H9 (cell line): Measurements from ENCODE around the gene MFSD6. TPM values are rescaled to one million over a fixed set of nuclear protein-coding genes. Genes with fewer than 3 reads are reported as not detected.

ENCODE experiments used
- DNase-seq: peaks from one replicate; pipeline ENCODE4 v3.0.0-alpha.2; 2017
- H2AFZ ChIP-seq: one replicate; pipeline ENCODE4 v1.6.1; 2013; ENCODE audit warnings: mild to moderate bottlenecking, low read length, control low read depth, moderate library complexity
- H2AK5ac ChIP-seq: 2 replicates; pipeline ENCODE4 v1.6.1; 2013; ENCODE audit warnings: low read length, control low read depth, mixed read lengths; ENCODE audit not compliant: insufficient read length
- H2BK120ac ChIP-seq: one replicate; pipeline ENCODE4 v1.6.1; 2013; ENCODE audit warnings: low read depth, mild to moderate bottlenecking, low read length, control low read depth, inconsistent platforms; ENCODE audit not compliant: poor library complexity, severe bottlenecking
- H2BK12ac ChIP-seq: 2 replicates; pipeline ENCODE4 v1.6.1; 2013; ENCODE audit warnings: low read length, control low read depth, mixed read lengths, low read depth; ENCODE audit not compliant: insufficient read length
- H2BK15ac ChIP-seq: 2 replicates; pipeline ENCODE4 v1.6.1; 2013; ENCODE audit warnings: low read depth, low read length, control low read depth
- H2BK20ac ChIP-seq: one replicate; pipeline ENCODE4 v1.6.1; 2013; ENCODE audit warnings: low read depth, mild to moderate bottlenecking, low read length, control low read depth, inconsistent platforms; ENCODE audit not compliant: poor library complexity, severe bottlenecking
- H2BK5ac ChIP-seq: 2 replicates; pipeline ENCODE4 v1.6.1; 2013; ENCODE audit warnings: low read length, control low read depth, mixed read lengths; ENCODE audit not compliant: insufficient read length
- H3K14ac ChIP-seq: 2 replicates; pipeline ENCODE4 v1.6.1; 2013; ENCODE audit warnings: low read length, control low read depth; ENCODE audit not compliant: insufficient read depth
- H3K18ac ChIP-seq: 2 replicates; pipeline ENCODE4 v1.6.1; 2013; ENCODE audit warnings: low read depth, mild to moderate bottlenecking, mixed read lengths, low read length, control low read depth; ENCODE audit not compliant: insufficient read length
- H3K23ac ChIP-seq: 2 replicates; pipeline ENCODE4 v1.6.1; 2013; ENCODE audit warnings: low read length, control low read depth, mixed read lengths, low read depth; ENCODE audit not compliant: insufficient read length
- H3K23me2 ChIP-seq: 2 replicates; pipeline ENCODE4 v1.6.1; 2013; ENCODE audit warnings: low read depth, mild to moderate bottlenecking, mixed read lengths, low read length, control low read depth; ENCODE audit not compliant: insufficient read length, poor library complexity, severe bottlenecking
- H3K27ac ChIP-seq: 2 replicates; pipeline ENCODE4 v1.5.1; 2013; ENCODE audit warnings: low read length, control low read depth, mixed read lengths, low read depth; ENCODE audit not compliant: insufficient read length
- H3K27me3 ChIP-seq: 2 replicates; pipeline ENCODE4 v1.6.1; 2013; ENCODE audit warnings: low read length, control low read depth, inconsistent platforms; ENCODE audit not compliant: insufficient read depth
- H3K4ac ChIP-seq: 2 replicates; pipeline ENCODE4 v1.6.1; 2013; ENCODE audit warnings: low read depth, mild to moderate bottlenecking, control low read depth, inconsistent platforms, low read length, moderate library complexity
- H3K4me1 ChIP-seq: 2 replicates; pipeline ENCODE4 v1.6.1; 2013; ENCODE audit warnings: low read length, control low read depth, inconsistent platforms; ENCODE audit not compliant: insufficient read depth
- H3K4me2 ChIP-seq: 2 replicates; pipeline ENCODE4 v1.6.1; 2013; ENCODE audit warnings: low read length, control low read depth, mixed read lengths; ENCODE audit not compliant: insufficient read length, insufficient read depth
- H3K56ac ChIP-seq: 2 replicates; pipeline ENCODE4 v1.6.1; 2013; ENCODE audit warnings: low read depth, mild to moderate bottlenecking, mixed read lengths, low read length, control low read depth; ENCODE audit not compliant: insufficient read length
- H3K79me1 ChIP-seq: 2 replicates; pipeline ENCODE4 v1.6.1; 2013; ENCODE audit warnings: low read depth, mild to moderate bottlenecking, moderate library complexity, low read length, control low read depth, inconsistent platforms; ENCODE audit not compliant: insufficient read depth, poor library complexity, severe bottlenecking
- H3K79me2 ChIP-seq: 2 replicates; pipeline ENCODE4 v1.6.1; 2013; ENCODE audit warnings: low read length, control low read depth, inconsistent platforms; ENCODE audit not compliant: insufficient read depth
- H3K9ac ChIP-seq: 2 replicates; pipeline ENCODE4 v1.6.1; 2013; ENCODE audit warnings: low read length, control low read depth, mixed read lengths; ENCODE audit not compliant: insufficient read length; ENCODE audit errors: extremely low read depth
- H3K9me3 ChIP-seq: one replicate; pipeline ENCODE4 v1.6.1; 2013; ENCODE audit warnings: low read depth, low read length, inconsistent platforms; ENCODE audit not compliant: control insufficient read depth
- H3T11ph ChIP-seq: one replicate; pipeline ENCODE4 v1.6.1; 2013; ENCODE audit warnings: mild to moderate bottlenecking, low read length, control low read depth, inconsistent platforms
- H4K20me1 ChIP-seq: one replicate; pipeline ENCODE4 v1.6.1; 2013; ENCODE audit not compliant: control insufficient read depth, insufficient read length, insufficient read depth
- H4K5ac ChIP-seq: 2 replicates; pipeline ENCODE4 v1.6.1; 2013; ENCODE audit warnings: low read depth, mild to moderate bottlenecking, mixed read lengths, low read length, control low read depth; ENCODE audit not compliant: insufficient read length
- H4K8ac ChIP-seq: replicated peaks from 2 replicates; pipeline ENCODE4 v1.6.1; 2013; ENCODE audit warnings: low read length, control low read depth, mixed read lengths, low read depth; ENCODE audit not compliant: insufficient read length
- H4K91ac ChIP-seq: 2 replicates; pipeline ENCODE4 v1.6.1; 2013; ENCODE audit warnings: low read depth, mild to moderate bottlenecking, moderate library complexity, mixed read lengths, low read length, control low read depth; ENCODE audit not compliant: insufficient read length
- H3K27ac Mint-ChIP-seq, 3 experiments: 2 replicates in 2 of 3; 3 replicates in 1 of 3; pipeline ENCODE4 v1.8.0; 2020 to 2021; ENCODE audit warnings: mixed read lengths in 3 of 3, mild to moderate bottlenecking in 1 of 3, moderate library complexity in 1 of 3
- H3K27me3 Mint-ChIP-seq: 2 replicates; pipeline ENCODE4 v1.8.0; 2021; ENCODE audit warnings: low read depth, mild to moderate bottlenecking, moderate library complexity, mixed read lengths
- H3K36me3 Mint-ChIP-seq, 3 experiments: 2 replicates in 2 of 3; 3 replicates in 1 of 3; pipeline ENCODE4 v1.8.0; 2020 to 2021; ENCODE audit warnings: low read depth in 3 of 3, mixed read lengths in 3 of 3; ENCODE audit not compliant: insufficient read depth in 1 of 3
- H3K4me1 Mint-ChIP-seq, 2 experiments: 2 replicates each; pipeline ENCODE4 v1.8.0; 2020; ENCODE audit warnings: mixed read lengths in 2 of 2
- H3K4me3 Mint-ChIP-seq, 2 experiments: 2 replicates in 1 of 2; 3 replicates in 1 of 2; pipeline ENCODE4 v1.8.0; 2020 to 2021; ENCODE audit warnings: mild to moderate bottlenecking in 2 of 2, mixed read lengths in 2 of 2, moderate library complexity in 1 of 2
- H3K9me3 Mint-ChIP-seq, 2 experiments: 2 replicates in 1 of 2; 3 replicates in 1 of 2; pipeline ENCODE4 v1.8.0; 2020; ENCODE audit warnings: mild to moderate bottlenecking in 2 of 2, mixed read lengths in 2 of 2, moderate library complexity in 1 of 2
- CTCF ChIP-seq: fragments of 200-600 bp; sonication (generic); conservative IDR thresholded peaks from 3 replicates; pipeline ENCODE4 v1.8.0; 2021; ENCODE audit warnings: antibody characterized with exemption, mild to moderate bottlenecking
- WGBS: extraction: QIAGEN DNeasy Blood & Tissue Kit; methylation state at CpG from one replicate; pipeline ENCODE4 v1.1.7; 2013; ENCODE audit warnings: missing lambda C conversion rate, low lambda C conversion rate, mixed read lengths; ENCODE audit not compliant: insufficient read length; ENCODE audit errors: extremely low coverage; 5-methylcytosine and 5-hydroxymethylcytosine counted together
- total RNA-seq: library from RNA; stranded (reverse); gene quantifications from 2 replicates; pipeline ENCODE4 v1.2.1, GENCODE V29; 2021

Gene MFSD6
- total RNA-seq, 1 experiment from 2014 or later = 4.0 TPM

- H3K79me1 ChIP-seq = no peaks in the 10 kb centered on the region
- H4K91ac ChIP-seq = no peak overlapping the region
- H3K27me3 Mint-ChIP-seq = no peaks in the 10 kb centered on the region
- H2BK20ac ChIP-seq = no peak overlapping the region
- H4K20me1 ChIP-seq = no peaks in the 10 kb centered on the region
- H3K27me3 ChIP-seq = no peaks in the 10 kb centered on the region
- no peak overlapping the region for H4K5ac ChIP-seq
- H3K9me3 Mint-ChIP-seq = peaks cover 6 to 10% of the 10 kb centered on the region in 2 experiments
- no peak overlapping the region for H3K27ac ChIP-seq
- H3K4ac ChIP-seq = no peak overlapping the region
- no peaks in the 10 kb centered on the region for H3K9me3 ChIP-seq
- peaks cover 5 to 7% of the 10 kb centered on the region in 2 experiments; a peak in 2 of 4 replicates for H3K4me1 Mint-ChIP-seq
- H3K14ac ChIP-seq = no peak overlapping the region
- no peak overlapping the region for H2BK5ac ChIP-seq
- no peak overlapping the region for H3K4me2 ChIP-seq
- TF ChIP-seq CTCF = no peak
- H2AFZ ChIP-seq = no peak overlapping the region
- no peak overlapping the region for H3K27ac Mint-ChIP-seq
- H3K18ac ChIP-seq = no peak overlapping the region
- no peak overlapping the region for H3K4me3 Mint-ChIP-seq
- H3K56ac ChIP-seq = no peak overlapping the region
- no peak for DNase-seq
- WGBS = no CpG with 5 or more reads among the region's 5 CpGs
- no peaks in the 10 kb centered on the region for H3K79me2 ChIP-seq
- H2BK120ac ChIP-seq = no peak overlapping the region
- H2AK5ac ChIP-seq = no peak overlapping the region
- H3K9ac ChIP-seq = no peak overlapping the region
- no peaks in the 10 kb centered on the region for H3K23me2 ChIP-seq
- no peak overlapping the region for H4K8ac ChIP-seq
- H2BK12ac ChIP-seq = no peak overlapping the region
- H3K4me1 ChIP-seq = no peaks in the 10 kb centered on the region
- no peak overlapping the region for H3T11ph ChIP-seq
- no peak overlapping the region for H2BK15ac ChIP-seq
- peaks cover 8 to 14% (median 13%) of the 10 kb centered on the region in 3 experiments for H3K36me3 Mint-ChIP-seq
- H3K23ac ChIP-seq = no peak overlapping the region
Measured at GRCh38 chr2:190466819-190467446, 58.8 kb downstream of the MFSD6 start.
